ENCODE results near the gene RAB7A.

The RAB7A gene

GRCh38 chr3:128788268-128788869 is 62.4 kb downstream of the RAB7A start:
- no peak overlapping the region for H3K27ac ChIP-seq

GRCh38 chr3:128794067-128794768 is 68.2 kb downstream of the RAB7A start:
- Histone ChIP-seq H3K9me3 (ENCODE audit: severe bottlenecking) (no peaks in the 10 kb centered on the region), H3K27me3 (ENCODE audit: insufficient read depth, low read depth, severe bottlenecking) (no peaks in the 10 kb centered on the region), H3K4me3 (ENCODE audit: low read depth, low read length) (no peak overlapping the region), H3K27ac (no peak overlapping the region), H3K36me3 (peaks cover 32% of the 10 kb centered on the region)
- TF ChIP-seq, protein P1, sequence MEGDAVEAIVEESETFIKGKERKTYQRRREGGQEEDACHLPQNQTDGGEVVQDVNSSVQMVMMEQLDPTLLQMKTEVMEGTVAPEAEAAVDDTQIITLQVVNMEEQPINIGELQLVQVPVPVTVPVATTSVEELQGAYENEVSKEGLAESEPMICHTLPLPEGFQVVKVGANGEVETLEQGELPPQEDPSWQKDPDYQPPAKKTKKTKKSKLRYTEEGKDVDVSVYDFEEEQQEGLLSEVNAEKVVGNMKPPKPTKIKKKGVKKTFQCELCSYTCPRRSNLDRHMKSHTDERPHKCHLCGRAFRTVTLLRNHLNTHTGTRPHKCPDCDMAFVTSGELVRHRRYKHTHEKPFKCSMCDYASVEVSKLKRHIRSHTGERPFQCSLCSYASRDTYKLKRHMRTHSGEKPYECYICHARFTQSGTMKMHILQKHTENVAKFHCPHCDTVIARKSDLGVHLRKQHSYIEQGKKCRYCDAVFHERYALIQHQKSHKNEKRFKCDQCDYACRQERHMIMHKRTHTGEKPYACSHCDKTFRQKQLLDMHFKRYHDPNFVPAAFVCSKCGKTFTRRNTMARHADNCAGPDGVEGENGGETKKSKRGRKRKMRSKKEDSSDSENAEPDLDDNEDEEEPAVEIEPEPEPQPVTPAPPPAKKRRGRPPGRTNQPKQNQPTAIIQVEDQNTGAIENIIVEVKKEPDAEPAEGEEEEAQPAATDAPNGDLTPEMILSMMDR (IDR thresholded peaks at IDR 0.05; ENCODE audit: low read depth, low read length), result no peak
- DNase-seq, result no peak

More at GRCh38 chr3:128788268-128788869, 62.4 kb downstream of the RAB7A start:
- no peak overlapping the region for H3K4me3 ChIP-seq (ENCODE audit: low read depth, low read length)
- TF ChIP-seq, protein P1 (IDR thresholded peaks at IDR 0.05; ENCODE audit: low read depth, low read length), result no peak
- no peaks in the 10 kb centered on the region; the same call in 1 of the 2 replicates for H3K36me3 ChIP-seq
- H3K27me3 ChIP-seq (ENCODE audit: insufficient read depth, low read depth, severe bottlenecking), result no peaks in the 10 kb centered on the region
- no peaks in the 10 kb centered on the region for H3K9me3 ChIP-seq (ENCODE audit: severe bottlenecking)
- DNase-seq, result no peak

DNA sequence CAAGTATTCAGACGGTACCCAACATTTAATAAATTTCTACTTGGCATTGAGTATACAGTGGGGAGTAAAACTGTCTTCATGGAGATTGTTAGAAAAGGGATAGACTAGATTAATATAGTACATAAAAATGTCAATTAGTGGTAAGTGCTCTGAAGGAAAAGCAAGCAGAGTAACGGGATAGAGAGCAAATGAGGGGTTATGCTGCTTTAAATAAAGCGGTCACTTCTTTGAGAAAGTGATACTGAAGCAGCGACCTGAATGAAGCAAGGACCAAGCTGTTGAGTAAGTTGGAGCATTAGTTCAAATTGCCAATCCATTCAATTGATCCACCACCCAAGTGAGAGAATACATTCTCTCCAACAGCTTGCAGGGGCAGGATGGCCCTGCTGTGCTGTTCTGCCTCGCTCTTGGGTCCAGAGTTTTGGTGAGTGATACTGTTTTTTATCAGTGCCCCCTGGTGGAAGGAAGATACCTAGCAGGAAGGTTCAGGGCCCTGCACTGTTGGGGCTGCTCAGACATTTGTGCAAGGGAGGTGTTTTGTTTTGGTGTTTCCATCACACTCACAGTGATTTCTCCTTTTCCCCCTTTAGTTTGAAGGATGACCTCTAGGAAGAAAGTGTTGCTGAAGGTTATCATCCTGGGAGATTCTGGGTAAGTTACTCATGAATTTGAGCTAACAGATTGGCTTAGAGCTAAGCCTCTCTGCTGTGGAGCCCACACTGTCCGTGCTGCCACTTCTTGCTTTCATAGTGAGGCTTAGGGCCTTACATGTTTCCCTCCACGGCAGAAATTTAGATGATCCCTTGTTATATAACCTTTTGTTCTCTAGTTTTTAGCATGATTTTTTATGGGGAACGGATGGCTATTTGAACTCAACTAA is 69.0 kb downstream of the RAB7A start:
- Histone ChIP-seq H3K36me3 (peaks cover 40% of the 10 kb centered on the region), H3K4me3 (ENCODE audit: low read depth, low read length) (no peak overlapping the region), H3K9me3 (ENCODE audit: severe bottlenecking) (no peaks in the 10 kb centered on the region), H3K27ac (no peak overlapping the region), H3K27me3 (ENCODE audit: insufficient read depth, low read depth, severe bottlenecking) (no peaks in the 10 kb centered on the region)
- TF ChIP-seq, protein P1 (IDR thresholded peaks at IDR 0.05; ENCODE audit: low read depth, low read length), result peak; percentile 70
- peak; percentile 58 for DNase-seq

- Histone ChIP-seq H3K27ac (no peak overlapping the region), H3K9me3 (ENCODE audit: severe bottlenecking) (no peaks in the 10 kb centered on the region), H3K4me3 (ENCODE audit: low read depth, low read length) (no peak overlapping the region), H3K27me3 (ENCODE audit: insufficient read depth, low read depth, severe bottlenecking) (no peaks in the 10 kb centered on the region), H3K36me3 (peaks cover 46% of the 10 kb centered on the region)
- TF ChIP-seq, protein P1 (IDR thresholded peaks at IDR 0.05; ENCODE audit: low read depth, low read length), result no peak
- DNase-seq, result no peak
Observed at GRCh38 chr3:128799653-128800052, 73.7 kb downstream of the RAB7A start.

DNA sequence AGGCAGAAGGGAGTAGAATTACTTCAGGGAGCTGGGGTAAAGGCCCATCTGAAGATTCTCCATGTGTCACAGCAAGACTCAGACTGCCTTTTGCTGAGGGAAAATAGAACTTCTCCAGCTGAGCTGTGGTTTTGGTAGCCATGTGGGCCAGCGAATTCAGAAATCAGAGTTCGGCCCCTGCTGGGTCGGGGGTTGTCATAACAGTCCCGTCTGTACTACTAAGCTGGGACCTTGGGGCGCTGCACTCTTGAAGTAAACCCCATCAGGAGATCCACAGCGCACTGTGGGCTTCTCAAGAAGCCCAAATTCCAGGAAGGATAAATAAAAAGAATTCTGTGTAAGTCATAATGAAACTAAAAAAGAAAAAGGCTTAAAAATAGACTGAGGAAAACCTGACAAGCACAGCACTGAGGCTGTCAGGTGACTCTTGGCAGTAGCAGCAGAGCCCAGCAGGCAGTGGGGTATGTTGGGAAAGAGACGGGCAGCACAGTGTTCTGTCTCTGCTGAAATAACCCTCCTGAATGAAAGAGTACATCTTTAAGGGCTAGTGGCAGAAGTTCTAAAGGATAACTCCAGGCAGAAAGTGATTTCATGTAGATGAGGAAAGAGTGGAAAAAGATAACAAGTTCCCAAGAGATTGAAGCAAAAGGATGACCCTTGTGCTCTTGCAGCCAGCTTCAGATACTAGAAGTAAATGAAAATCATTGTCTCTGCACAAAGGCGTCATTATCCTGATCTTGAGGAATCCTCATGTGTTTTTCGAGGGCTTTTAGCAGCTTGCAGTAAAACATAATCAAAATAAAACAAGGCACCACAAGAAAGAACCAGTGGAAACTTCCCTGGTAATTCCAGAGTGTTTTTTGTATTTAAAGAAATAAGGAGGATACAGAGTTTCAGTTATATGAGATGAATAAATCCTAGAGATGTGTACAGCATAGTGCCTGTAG is 74.5 kb downstream of the RAB7A start:
- Histone ChIP-seq H3K36me3 (peaks cover 46% of the 10 kb centered on the region), H3K27ac (no peak overlapping the region), H3K9me3 (ENCODE audit: severe bottlenecking) (no peaks in the 10 kb centered on the region), H3K27me3 (ENCODE audit: insufficient read depth, low read depth, severe bottlenecking) (no peaks in the 10 kb centered on the region), H3K4me3 (ENCODE audit: low read depth, low read length) (no peak overlapping the region)
- no peak for DNase-seq
- TF ChIP-seq, protein P1 (IDR thresholded peaks at IDR 0.05; ENCODE audit: low read depth, low read length), result no peak

All from WERI-Rb-1 (cell line).